NT2/D1 (cell line): Measurements from ENCODE around the gene RASL11A.

Experiments
- SUZ12 ChIP-seq: IDR thresholded peaks from 2 replicates; pipeline ENCODE4 v1.6.1; 2011; ENCODE audit not compliant: insufficient read length, insufficient read depth; ENCODE audit errors: extremely low read depth
- ZNF274 ChIP-seq: IDR thresholded peaks from 2 replicates; pipeline ENCODE4 v1.6.1; 2011; ENCODE audit warnings: mild to moderate bottlenecking, low read depth, low read length

DNA sequence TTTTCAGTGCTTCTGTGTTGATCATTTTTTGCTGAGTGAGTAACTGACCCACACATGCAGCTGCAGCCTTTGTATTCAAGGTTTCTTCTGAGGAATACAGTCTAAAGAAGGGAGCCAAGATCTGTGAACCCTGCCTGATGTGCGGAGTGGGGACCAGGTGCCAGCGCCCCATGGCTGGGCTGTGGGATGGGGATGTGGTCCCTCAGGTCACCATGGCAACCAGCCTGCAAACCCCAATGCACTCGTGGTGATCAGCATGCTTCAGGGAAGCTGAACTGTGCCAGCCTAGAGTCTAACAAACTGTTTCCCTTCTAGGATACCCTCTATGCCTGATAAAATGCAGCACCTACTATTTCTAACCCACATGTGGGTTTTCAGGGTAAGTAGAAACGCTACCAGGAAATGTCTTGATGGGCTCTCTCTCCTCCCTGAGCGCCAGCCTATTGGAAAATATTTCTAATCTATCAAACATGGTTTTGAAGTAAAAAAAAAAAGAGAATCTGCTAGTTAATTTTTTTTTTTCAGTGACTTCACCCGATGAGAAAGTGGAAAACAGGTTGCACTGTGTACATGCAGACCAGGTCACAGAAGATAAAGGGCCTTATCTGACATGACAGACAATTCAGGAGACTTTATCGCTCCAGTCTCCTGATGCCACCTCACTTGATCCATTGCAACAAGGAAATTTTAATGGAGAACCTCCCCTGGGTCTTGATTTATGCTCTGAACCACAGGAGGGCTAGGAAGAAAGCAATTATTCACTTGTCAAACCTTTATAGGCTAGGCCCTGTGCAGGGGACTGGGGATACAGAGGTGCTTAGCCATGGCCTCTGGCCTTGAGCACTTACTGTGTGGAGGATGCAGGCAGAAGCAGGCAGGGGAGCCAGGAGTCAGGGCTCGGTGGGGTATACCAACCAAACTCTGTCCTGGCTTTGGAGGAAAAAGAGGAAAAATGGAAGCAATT lies 51.1 kb downstream of the RASL11A start:
- TF ChIP-seq ZNF274 (no peak), SUZ12 (no peak)
